RWPE2 (cell line): ENCODE data around the gene FNBP1.

Source experiments
- ATAC-seq: fragments of 200-7000 bp; cut with Tn5 transposase; 3 replicates; pipeline ENCODE4 v1.9.1; 2021; ENCODE audit warnings: low read depth
- DNase-seq: peaks from one replicate; pipeline ENCODE4 v3.0.0-alpha.2; 2020; ENCODE audit warnings: low spot score
- H3K27ac ChIP-seq: fragments of 450-650 bp; 2 replicates; pipeline ENCODE4 v1.5.1; 2017; ENCODE audit warnings: mild to moderate bottlenecking; ENCODE audit not compliant: poor library complexity, severe bottlenecking
- H3K27me3 ChIP-seq: fragments of 250-450 bp; sonication (Bioruptor Pico); 2 replicates; pipeline ENCODE4 v1.5.1; 2021; ENCODE audit warnings: mild to moderate bottlenecking, moderate library complexity; ENCODE audit not compliant: insufficient read depth, poor library complexity, severe bottlenecking
- H3K36me3 ChIP-seq: fragments of 250-450 bp; sonication (Bioruptor Pico); 2 replicates; pipeline ENCODE4 v1.5.1; 2020; ENCODE audit warnings: low read depth, mild to moderate bottlenecking, moderate library complexity
- H3K4me1 ChIP-seq: fragments of 250-450 bp; sonication (Bioruptor Pico); 2 replicates; pipeline ENCODE4 v1.5.1; 2021; ENCODE audit warnings: mild to moderate bottlenecking, moderate library complexity; ENCODE audit not compliant: insufficient read depth, poor library complexity, severe bottlenecking
- H3K4me3 ChIP-seq: fragments of 250-450 bp; sonication (Bioruptor Pico); 2 replicates; pipeline ENCODE4 v1.5.1; 2021; ENCODE audit warnings: mild to moderate bottlenecking, moderate library complexity; ENCODE audit not compliant: severe bottlenecking
- H3K9me3 ChIP-seq: fragments of 250-450 bp; sonication (Bioruptor Pico); 2 replicates; pipeline ENCODE4 v1.5.1; 2021; ENCODE audit warnings: mild to moderate bottlenecking, moderate library complexity; ENCODE audit not compliant: severe bottlenecking
- CTCF ChIP-seq: fragments of 450-650 bp; IDR thresholded peaks from one replicate; pipeline ENCODE4 v1.5.1; 2017; ENCODE audit warnings: mild to moderate bottlenecking, moderate library complexity; ENCODE audit not compliant: poor library complexity, severe bottlenecking

FNBP1 gene

DNA sequence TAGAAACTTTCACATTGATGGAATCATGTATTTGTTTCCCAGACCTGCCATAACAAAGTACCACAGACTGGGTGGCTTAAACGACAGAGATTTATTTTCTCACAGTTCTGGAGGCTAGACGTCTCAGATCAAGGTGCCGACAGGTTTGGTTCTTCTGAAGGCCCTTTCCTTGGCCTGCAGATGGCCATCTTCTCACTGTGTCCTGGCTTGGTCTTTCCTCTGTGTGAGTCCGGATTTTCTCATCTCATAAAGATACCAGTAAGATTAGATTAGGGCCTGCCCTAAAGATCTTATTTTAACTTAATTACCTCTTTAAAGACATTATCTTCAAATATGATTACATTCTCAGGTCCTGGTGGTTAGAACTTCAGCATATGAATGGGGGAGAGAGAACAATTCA is 201.9 kb downstream of the FNBP1 start:
- Histone ChIP-seq H3K27me3 (no peaks in the 10 kb centered on the region), H3K36me3 (no peaks in the 10 kb centered on the region), H3K4me3 (no peak overlapping the region), H3K27ac (no peak overlapping the region), H3K9me3 (no peaks in the 10 kb centered on the region), H3K4me1 (peaks cover 9% of the 10 kb centered on the region)
- TF ChIP-seq CTCF: no peak
- DNase-seq: no peak
- no peak for ATAC-seq

GRCh38 chr9:129840034-129840433 is 203.0 kb downstream of the FNBP1 start:
- DNase-seq: no peak
- Histone ChIP-seq H3K27me3 (no peaks in the 10 kb centered on the region), H3K4me3 (no peak overlapping the region), H3K9me3 (no peaks in the 10 kb centered on the region), H3K27ac (no peak overlapping the region), H3K4me1 (peaks cover 9% of the 10 kb centered on the region), H3K36me3 (no peaks in the 10 kb centered on the region)
- no peak for TF ChIP-seq CTCF
- no peak for ATAC-seq

DNA sequence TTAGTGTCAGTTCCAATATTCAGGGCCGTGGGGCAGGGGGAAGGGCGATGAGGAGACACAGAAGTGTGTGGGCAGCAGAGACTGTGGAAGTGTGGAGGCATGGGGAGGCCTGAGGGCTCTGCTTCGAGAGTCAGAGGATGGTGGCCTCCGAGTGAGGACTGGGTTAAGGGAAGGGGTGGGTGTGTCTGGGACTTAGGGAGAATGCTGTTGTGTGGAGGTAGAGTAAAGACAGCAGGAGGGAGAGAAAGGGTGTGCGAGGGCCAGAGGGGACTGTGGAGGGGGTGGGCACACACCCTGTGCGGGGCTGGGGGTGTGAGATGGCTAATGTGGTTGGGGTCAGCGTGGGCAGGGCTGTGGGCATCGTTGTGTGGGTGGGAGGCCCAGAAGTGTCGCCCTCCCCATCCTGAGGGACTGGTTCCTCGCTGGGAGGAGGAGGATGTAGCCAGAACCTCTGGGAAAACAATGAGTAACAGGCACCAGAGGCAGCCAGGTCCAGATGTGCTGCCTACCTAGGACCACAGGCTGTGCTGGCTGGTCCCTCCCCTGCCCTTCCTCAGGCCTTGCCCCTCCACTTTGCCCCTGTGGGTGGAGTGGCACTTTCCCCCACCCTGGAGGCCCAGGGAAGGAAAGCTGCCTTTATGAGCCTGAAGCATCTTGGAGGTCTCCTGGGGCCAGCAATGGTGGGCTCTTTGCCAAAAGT is 203.5 kb downstream of the FNBP1 start:
- H3K36me3 ChIP-seq: no peaks in the 10 kb centered on the region
- ATAC-seq: no peak

DNA sequence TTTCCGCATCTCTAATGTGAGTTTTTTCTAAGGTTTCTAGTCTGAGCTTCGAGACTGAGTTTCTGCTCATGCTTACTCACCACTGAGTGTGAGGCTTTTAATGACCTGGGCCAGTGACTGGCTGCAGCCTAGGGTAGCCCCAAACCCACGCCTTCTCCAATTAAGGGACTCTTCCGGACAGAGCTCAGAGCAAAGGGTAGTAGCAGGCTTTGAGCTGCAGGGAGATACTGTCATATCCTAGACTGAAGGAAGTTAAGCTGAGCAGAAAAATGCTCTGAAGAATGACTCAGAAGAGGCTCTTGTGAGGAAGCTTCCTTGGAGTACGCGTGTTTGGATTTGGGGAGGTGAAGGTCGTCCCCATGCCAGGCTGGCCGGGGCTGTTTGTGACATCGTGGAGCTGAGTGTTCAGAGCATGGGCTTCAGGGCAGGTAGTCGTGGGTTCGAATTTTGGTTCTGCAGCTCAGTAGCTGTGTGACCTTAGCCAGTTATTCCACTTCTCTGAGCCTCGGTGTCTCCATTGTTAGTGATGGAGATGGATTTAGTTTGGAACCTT is 204.2 kb downstream of the FNBP1 start:
- DNase-seq (no peak), ATAC-seq (peak; percentile 66)
- Histone ChIP-seq H3K36me3 (no peaks in the 10 kb centered on the region), H3K9me3 (no peaks in the 10 kb centered on the region), H3K27ac (peak overlapping the region; percentile 7), H3K4me1 (peaks cover 14% of the 10 kb centered on the region), H3K4me3 (no peak overlapping the region), H3K27me3 (no peaks in the 10 kb centered on the region)
- no peak for TF ChIP-seq CTCF

More for the DNA sequence above, 203.5 kb downstream of the FNBP1 start:
- no peak for TF ChIP-seq CTCF
- Histone ChIP-seq H3K27me3 (no peaks in the 10 kb centered on the region), H3K9me3 (no peaks in the 10 kb centered on the region), H3K4me1 (peaks cover 9% of the 10 kb centered on the region), H3K27ac (peak overlapping the region; percentile 7), H3K4me3 (no peak overlapping the region)
- no peak for DNase-seq
